Caco-2 (cell line): ENCODE results near the gene KRTAP12-1. TPM values are rescaled to one million over a fixed set of nuclear protein-coding genes. Genes with fewer than 3 reads are reported as not detected.
"Not testable (repeated sequence)": the region's sequence is repeated elsewhere in the genome, so short reads cannot be mapped to it uniquely, and the experiment has no call there.

Source experiments
- BruUV-seq: library from RNA; stranded (reverse); fragments of 400-500 nt; replicated peaks from 2 replicates; lab custom pipeline; 2021; lab: Mats Ljungman, UMichigan
- CTCF ChIA-PET: fragments of 300-600 bp; sonication (Branson Sonifier 250); formaldehyde crosslinking; loops from one replicate; lab custom pipeline; 2022; ENCODE audit warnings: antibody characterized with exemption; lab: Charles Lee
- POLR2A ChIA-PET: fragments of 300-600 bp; sonication (Branson Sonifier 250); formaldehyde crosslinking; loops from one replicate; lab custom pipeline; 2022; ENCODE audit warnings: antibody characterized with exemption; lab: Charles Lee
- DNase-seq, 2 experiments: peaks; one replicate each; pipeline versions ENCODE4 v3.0.0 to v3.0.0-alpha.2; 2020 to 2022
- H3K27me3 ChIP-seq: replicated peaks from 2 replicates; pipeline ENCODE4 v1.6.0; 2011; ENCODE audit warnings: low read length; ENCODE audit not compliant: control insufficient read depth, insufficient read depth
- H3K36me3 ChIP-seq: 2 replicates; pipeline ENCODE4 v1.5.1; 2011; ENCODE audit warnings: low read length; ENCODE audit not compliant: control insufficient read depth, insufficient read depth
- H3K4me1 ChIP-seq: fragments of 250-450 bp; sonication (Bioruptor Pico); 2 replicates; pipeline ENCODE4 v1.5.1; 2020; ENCODE audit warnings: mild to moderate bottlenecking
- H3K4me3 ChIP-seq: 2 replicates; pipeline ENCODE4 v1.5.1; 2011; ENCODE audit warnings: low read depth, mild to moderate bottlenecking, control low read depth, low read length
- H3K9me3 ChIP-seq: fragments of 250-450 bp; sonication (Bioruptor Pico); 2 replicates; pipeline ENCODE4 v1.5.1; 2020; ENCODE audit warnings: mild to moderate bottlenecking, moderate library complexity
- H3K27ac Mint-ChIP-seq: one replicate; pipeline ENCODE4 v1.8.0; 2022; ENCODE audit warnings: mixed read lengths; ENCODE audit not compliant: unreplicated experiment
- H3K27me3 Mint-ChIP-seq: one replicate; pipeline ENCODE4 v1.8.0; 2022; ENCODE audit warnings: mixed read lengths; ENCODE audit not compliant: insufficient read depth, unreplicated experiment
- H3K36me3 Mint-ChIP-seq: one replicate; pipeline ENCODE4 v1.8.0; 2022; ENCODE audit warnings: mild to moderate bottlenecking, mixed read lengths; ENCODE audit not compliant: insufficient read depth, unreplicated experiment
- H3K4me1 Mint-ChIP-seq: one replicate; pipeline ENCODE4 v1.8.0; 2022; ENCODE audit warnings: low read depth, mixed read lengths; ENCODE audit not compliant: unreplicated experiment
- H3K4me3 Mint-ChIP-seq: one replicate; pipeline ENCODE4 v1.8.0; 2022; ENCODE audit warnings: mild to moderate bottlenecking, moderate library complexity, mixed read lengths; ENCODE audit not compliant: unreplicated experiment
- H3K9me3 Mint-ChIP-seq: one replicate; pipeline ENCODE4 v1.8.0; 2022; ENCODE audit warnings: mixed read lengths; ENCODE audit not compliant: unreplicated experiment
- intact Hi-C: fragments of 100-400 bp; cut with micrococcal nuclease; formaldehyde crosslinking; loops from one replicate; pipeline ENCODE4 v1.10.0; 2022; ENCODE audit not compliant: unreplicated experiment
- total RNA-seq: library from RNA; stranded (reverse); gene quantifications from 2 replicates; pipeline ENCODE4 v1.2.3, GENCODE V29; 2022
- TF ChIP-seq, protein P1 (sequence below), 2 experiments: fragments of 200-600 bp in 1 of 2; IDR thresholded peaks; 1 replicate in 1 of 2; 2 replicates in 1 of 2; pipeline versions ENCODE4 v1.5.1 to v1.8.0; 2011 to 2022; ENCODE audit warnings: antibody characterized with exemption in 1 of 2, control low read depth in 1 of 2, inconsistent platforms in 1 of 2, low read depth in 1 of 2, low read length in 1 of 2, mild to moderate bottlenecking in 1 of 2, moderate library complexity in 1 of 2; ENCODE audit not compliant: insufficient read depth in 1 of 2, severe bottlenecking in 1 of 2, unreplicated experiment in 1 of 2

The KRTAP12-1 gene
- total RNA-seq, 1 experiment from 2014 or later, result not detected

DNA sequence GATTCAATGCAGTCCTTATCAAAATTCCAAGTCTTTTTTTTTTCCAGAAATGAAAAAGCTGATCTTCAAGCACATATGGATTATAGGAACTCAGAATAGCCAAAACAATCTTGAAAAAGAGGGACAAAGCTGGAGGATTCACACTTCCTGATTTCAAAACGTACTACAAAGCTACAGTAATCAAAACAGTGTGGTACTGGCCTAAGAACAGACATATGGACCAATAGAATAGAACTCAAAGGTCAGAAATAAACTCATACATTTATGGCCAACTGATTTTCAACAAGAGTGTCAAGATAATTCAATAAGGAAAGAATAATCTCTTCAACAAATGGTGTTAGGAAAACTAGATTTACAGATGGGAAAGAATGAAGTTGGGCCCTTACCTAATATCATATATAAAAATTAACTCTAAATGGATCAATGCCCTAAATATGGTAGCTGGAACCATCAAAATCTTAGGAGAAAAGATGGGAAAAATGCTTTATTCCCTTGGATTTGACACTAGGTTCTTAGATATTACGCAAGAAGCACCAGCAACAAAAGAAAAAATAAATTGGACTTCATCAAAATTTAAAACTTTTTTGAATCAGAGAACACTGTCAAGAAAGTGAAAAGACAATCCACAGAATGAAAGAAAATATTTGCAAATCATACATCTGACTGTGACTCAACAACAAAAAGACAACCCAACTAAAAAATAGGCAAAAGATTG is 11.0 kb upstream of the KRTAP12-1 start:
- peaks cover 8% of the 10 kb centered on the region for H3K9me3 ChIP-seq
- no TSS peak for BruUV-seq
- H3K36me3 ChIP-seq, result no peaks in the 10 kb centered on the region
- ChIA-PET POLR2A (interaction anchor here (0.6 kb wide), 1 partner anchor 9 kb away, joined by 3 read pairs; no protein-coding TSS in a partner anchor), CTCF (no interaction called here)
- intact Hi-C loops, result no loop called here
- peaks cover 3% of the 10 kb centered on the region; the same call in 1 of the 2 replicates for H3K4me1 ChIP-seq
- Mint-ChIP-seq H3K4me1 (peaks cover 8% of the 10 kb centered on the region), H3K9me3 (peaks cover 24% of the 10 kb centered on the region), H3K4me3 (no peak overlapping the region), H3K27ac (no peak overlapping the region), H3K36me3 (no peaks in the 10 kb centered on the region), H3K27me3 (peaks cover 8% of the 10 kb centered on the region)
- H3K27me3 ChIP-seq, result no peaks in the 10 kb centered on the region
- TF ChIP-seq, protein P1, sequence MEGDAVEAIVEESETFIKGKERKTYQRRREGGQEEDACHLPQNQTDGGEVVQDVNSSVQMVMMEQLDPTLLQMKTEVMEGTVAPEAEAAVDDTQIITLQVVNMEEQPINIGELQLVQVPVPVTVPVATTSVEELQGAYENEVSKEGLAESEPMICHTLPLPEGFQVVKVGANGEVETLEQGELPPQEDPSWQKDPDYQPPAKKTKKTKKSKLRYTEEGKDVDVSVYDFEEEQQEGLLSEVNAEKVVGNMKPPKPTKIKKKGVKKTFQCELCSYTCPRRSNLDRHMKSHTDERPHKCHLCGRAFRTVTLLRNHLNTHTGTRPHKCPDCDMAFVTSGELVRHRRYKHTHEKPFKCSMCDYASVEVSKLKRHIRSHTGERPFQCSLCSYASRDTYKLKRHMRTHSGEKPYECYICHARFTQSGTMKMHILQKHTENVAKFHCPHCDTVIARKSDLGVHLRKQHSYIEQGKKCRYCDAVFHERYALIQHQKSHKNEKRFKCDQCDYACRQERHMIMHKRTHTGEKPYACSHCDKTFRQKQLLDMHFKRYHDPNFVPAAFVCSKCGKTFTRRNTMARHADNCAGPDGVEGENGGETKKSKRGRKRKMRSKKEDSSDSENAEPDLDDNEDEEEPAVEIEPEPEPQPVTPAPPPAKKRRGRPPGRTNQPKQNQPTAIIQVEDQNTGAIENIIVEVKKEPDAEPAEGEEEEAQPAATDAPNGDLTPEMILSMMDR (IDR thresholded peaks at IDR 0.05; ENCODE audit: insufficient read depth in 1 of 2, low read depth in 1 of 2, low read length in 1 of 2, severe bottlenecking in 1 of 2, unreplicated experiment in 1 of 2), result no peak
- no peak overlapping the region for H3K4me3 ChIP-seq
- no peak for DNase-seq

GRCh38 chr21:44691686-44692085 is 9.7 kb upstream of the KRTAP12-1 start:
- Mint-ChIP-seq H3K4me3 (no peak overlapping the region), H3K9me3 (peaks cover 24% of the 10 kb centered on the region), H3K27me3 (peaks cover 9% of the 10 kb centered on the region), H3K36me3 (no peaks in the 10 kb centered on the region), H3K27ac (no peak overlapping the region), H3K4me1 (no peaks in the 10 kb centered on the region)
- TF ChIP-seq, protein P1 (IDR thresholded peaks at IDR 0.05; ENCODE audit: insufficient read depth in 1 of 2, low read depth in 1 of 2, low read length in 1 of 2, severe bottlenecking in 1 of 2, unreplicated experiment in 1 of 2), result no peak
- POLR2A ChIA-PET, result no interaction called here
- no peaks in the 10 kb centered on the region for H3K4me1 ChIP-seq
- no TSS peak for BruUV-seq
- CTCF ChIA-PET, result no interaction called here
- intact Hi-C loops, result no loop called here
- no peaks in the 10 kb centered on the region for H3K36me3 ChIP-seq
- DNase-seq, result no peak
- H3K4me3 ChIP-seq, result no peak overlapping the region
- peaks cover 8% of the 10 kb centered on the region for H3K9me3 ChIP-seq
- no peaks in the 10 kb centered on the region for H3K27me3 ChIP-seq

- peak in 1 of 2 experiments; percentile 7 for DNase-seq
- H3K4me3 Mint-ChIP-seq, CTCF ChIA-PET, BruUV-seq, intact Hi-C loops, H3K4me1 Mint-ChIP-seq, H3K36me3 ChIP-seq, H3K36me3 Mint-ChIP-seq, H3K4me3 ChIP-seq, H3K27me3 ChIP-seq, H3K4me1 ChIP-seq, POLR2A ChIA-PET, H3K9me3 ChIP-seq, H3K27ac Mint-ChIP-seq: not testable (repeated sequence)
- H3K27me3 Mint-ChIP-seq, result peaks cover 12% of the 10 kb centered on the region
- peaks cover 24% of the 10 kb centered on the region for H3K9me3 Mint-ChIP-seq
Observed at GRCh38 chr21:44689740-44690139, 7.8 kb upstream of the KRTAP12-1 start.
